DMS114 treated with DMSO at 0.1 percent for 48 hours (cell line): ENCODE results near the gene HPS1.

Experiments
- DNase-seq: peaks from one replicate; lab custom pipeline; 2025; ENCODE audit not compliant: unreplicated experiment; lab: John Stamatoyannopoulos, UW

HPS1 gene

DNA sequence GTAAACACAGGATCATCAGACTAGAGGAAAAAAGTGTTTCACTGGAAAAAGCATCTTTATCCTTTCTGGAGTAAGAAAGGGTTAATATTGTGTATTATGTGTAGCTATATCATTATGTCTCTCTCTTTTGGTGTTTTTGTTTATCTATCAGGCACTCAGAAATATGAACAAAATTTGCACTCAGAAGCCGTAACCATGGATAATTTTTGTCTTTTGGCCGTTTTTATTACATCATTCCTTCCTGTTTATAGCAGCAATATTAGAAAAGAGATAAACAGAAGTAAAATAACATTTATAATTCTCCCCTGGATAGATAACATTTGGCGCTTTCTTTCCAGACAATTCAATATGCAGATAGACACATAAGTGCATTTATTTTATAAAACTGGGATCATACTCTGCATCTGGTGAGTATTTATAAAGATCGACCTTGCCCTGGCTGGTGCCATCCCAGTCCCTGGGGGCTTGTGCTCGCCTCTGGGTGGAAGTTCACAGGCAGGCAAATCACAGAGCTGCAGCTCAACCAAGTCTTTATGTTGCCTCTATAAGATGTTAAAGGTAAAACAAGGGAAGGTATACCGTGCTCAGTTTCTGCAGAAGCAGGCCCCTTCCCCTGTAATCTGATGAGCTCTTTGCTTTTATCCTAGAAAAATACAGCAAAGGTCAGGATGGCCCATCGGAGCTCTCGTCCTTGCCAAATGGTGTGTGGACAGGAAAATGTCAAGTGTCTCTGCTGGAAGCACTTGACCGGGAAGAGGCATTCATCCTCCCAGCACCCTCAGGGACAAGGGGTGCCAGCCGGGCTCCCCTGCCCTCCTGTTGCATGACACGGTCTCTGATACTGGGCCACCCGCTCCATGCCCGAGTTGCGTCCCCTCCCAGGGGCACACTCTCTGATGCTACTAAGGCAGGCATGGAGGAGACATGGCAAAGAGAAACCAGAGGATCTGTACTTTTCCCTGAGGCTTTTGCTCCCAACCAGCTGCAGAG lies 75.6 kb downstream of the HPS1 start:
- DNase-seq: no peak

DNA sequence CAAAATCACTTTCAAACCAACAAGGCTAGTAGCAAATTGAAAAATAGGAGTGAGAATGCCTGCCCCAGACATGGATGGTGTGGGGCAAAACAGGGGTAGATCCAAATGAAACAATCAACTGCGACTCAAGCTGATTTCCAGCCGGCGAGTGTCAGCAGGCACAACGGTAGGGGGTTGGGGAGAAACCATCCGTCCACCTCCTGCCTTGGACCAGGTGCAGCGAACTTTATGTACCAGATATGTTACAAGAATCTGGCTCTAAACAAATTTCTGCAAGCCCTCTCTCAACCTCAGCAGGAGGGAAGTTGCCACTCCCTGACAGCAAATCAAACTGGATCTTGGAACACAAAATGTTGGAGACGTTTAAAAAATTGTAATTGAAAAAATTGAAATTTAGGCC lies 76.9 kb downstream of the HPS1 start:
- DNase-seq: no peak

DNA sequence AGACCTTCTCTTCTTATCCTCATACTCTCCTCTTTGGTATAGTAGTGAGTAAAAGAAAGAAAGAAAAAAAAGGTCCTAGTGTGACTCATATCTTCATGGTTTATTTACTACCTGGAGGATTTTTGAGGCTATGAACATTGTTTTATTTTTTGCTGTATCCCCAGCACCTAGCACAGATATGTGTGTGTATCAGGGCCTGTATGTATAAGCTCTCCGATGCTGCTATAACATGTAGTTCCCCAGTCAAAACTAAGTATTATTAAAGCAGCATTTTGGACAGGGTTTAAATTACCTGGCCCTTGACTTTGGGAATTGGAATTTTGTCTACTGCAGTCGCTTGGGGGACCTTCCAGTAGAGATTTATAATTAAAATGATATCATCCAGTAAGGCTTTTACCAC lies 78.1 kb downstream of the HPS1 start:
- no peak for DNase-seq

DNA sequence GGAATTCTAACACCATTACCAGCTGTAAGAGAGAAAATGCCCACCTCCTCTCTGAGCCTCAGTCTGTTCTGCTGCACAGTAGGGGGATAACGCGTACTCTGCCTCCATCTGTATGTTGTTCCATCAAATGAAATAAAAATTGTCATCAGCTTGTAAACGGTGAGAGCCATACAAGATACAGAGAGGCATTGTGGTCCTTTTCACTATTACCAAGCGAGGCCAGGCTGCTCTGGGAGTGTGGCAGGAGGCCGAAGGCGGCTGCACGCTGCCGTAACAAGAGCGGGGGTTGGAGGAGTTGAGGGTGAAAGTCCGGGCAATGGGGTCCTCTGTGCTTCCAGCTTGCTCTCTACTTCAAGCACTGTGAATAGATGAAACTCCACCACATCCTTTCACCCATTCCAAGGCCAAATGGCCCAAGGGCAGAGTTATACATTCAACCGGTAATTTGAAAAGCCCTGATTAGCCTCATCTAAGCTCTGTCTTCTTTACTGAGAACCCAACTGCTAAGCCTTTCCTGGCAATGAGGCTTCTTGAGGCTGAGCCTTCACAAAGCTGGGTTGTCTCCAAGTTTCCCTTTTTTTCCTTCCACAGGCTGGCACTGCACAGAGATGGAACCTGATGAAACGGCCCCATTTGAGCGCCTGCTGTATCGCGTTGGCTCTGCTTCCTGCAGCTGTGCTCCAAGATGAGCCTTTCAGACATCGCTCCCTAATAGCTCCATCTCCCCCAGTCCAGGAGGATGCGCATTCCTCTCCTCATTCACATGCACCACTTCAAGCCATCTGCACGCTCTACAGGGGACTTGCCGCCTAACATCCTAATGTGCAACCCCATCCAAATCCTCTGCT lies 78.9 kb downstream of the HPS1 start:
- no peak for DNase-seq
